VCaP (cell line): Measurements from ENCODE around the gene TGDS.

Experiments used
- H3K27ac ChIP-seq: fragments of 450-650 bp; 2 replicates; pipeline ENCODE4 v1.5.1; 2017
- CTCF ChIP-seq: fragments of 450-650 bp; conservative IDR thresholded peaks from 2 replicates; pipeline ENCODE4 v1.5.1; 2017; ENCODE audit warnings: mild to moderate bottlenecking, moderate library complexity

The TGDS gene

GRCh38 chr13:94583926-94584325 is 12.0 kb downstream of the TGDS start:
- no peak for TF ChIP-seq CTCF
- no peak overlapping the region for H3K27ac ChIP-seq

- H3K27ac ChIP-seq: no peak overlapping the region
- TF ChIP-seq CTCF: no peak
These were observed 16.9 kb downstream of the TGDS start for GRCh38 chr13:94579063-94579462.

- H3K27ac ChIP-seq: no peak overlapping the region
- no peak for TF ChIP-seq CTCF
These were observed 26.3 kb downstream of the TGDS start for GRCh38 chr13:94569615-94570014.

- H3K27ac ChIP-seq: no peak overlapping the region
- TF ChIP-seq CTCF: no peak
These were observed 27.5 kb downstream of the TGDS start for GRCh38 chr13:94568443-94568842.

- TF ChIP-seq CTCF: no peak
- H3K27ac ChIP-seq: no peak overlapping the region
These were observed 28.4 kb downstream of the TGDS start for GRCh38 chr13:94567581-94567980.

- no peak overlapping the region for H3K27ac ChIP-seq
- TF ChIP-seq CTCF: no peak
These were observed 34.8 kb downstream of the TGDS start for GRCh38 chr13:94561126-94561525.

GRCh38 chr13:94560116-94560515 is 35.8 kb downstream of the TGDS start:
- no peak overlapping the region for H3K27ac ChIP-seq
- no peak for TF ChIP-seq CTCF
